HG03103 (cell line): Measurements from ENCODE around the gene UBA52.
A peak's percentile ranks its signal among the peaks of the same experiment; 100 is the strongest.

Experiments
- ATAC-seq: cut with Tn5 transposase; IDR thresholded peaks from one replicate; pipeline ENCODE4 v1.9.1; 2021; ENCODE audit warnings: low read depth; ENCODE audit not compliant: unreplicated experiment

UBA52 gene

DNA sequence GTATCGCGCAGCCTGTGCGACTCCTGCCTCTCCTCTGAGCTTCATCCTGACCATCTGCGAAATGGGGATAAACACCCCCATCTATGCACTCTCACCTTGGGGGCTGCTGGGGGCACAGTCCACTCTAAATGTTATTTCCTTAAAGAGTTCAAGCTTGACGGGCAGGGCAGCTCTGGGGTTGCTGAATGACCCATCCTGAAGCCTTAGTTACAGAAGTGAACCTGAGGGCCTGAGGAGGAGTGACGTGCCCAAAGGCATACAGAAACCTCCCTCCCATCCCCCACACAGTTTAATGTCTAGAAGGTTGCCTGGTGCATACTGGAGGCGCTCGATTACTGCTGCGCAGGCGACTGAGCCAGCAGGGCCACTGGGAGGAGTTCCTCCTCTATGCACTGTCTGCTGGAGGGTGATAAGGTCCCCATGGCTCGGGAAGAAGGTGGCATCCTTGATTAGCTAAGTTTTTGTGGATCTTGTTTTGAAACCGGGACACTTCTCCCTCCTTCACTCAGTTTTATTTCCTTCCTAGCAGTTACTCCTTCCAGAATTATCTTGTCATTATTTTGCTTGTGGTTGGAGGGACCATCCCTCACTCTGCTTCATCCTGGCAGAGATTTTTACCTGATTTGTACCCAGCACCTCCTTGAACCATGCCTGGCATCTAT is 27.7 kb upstream of the UBA52 start:
- ATAC-seq = peak; percentile 67

DNA sequence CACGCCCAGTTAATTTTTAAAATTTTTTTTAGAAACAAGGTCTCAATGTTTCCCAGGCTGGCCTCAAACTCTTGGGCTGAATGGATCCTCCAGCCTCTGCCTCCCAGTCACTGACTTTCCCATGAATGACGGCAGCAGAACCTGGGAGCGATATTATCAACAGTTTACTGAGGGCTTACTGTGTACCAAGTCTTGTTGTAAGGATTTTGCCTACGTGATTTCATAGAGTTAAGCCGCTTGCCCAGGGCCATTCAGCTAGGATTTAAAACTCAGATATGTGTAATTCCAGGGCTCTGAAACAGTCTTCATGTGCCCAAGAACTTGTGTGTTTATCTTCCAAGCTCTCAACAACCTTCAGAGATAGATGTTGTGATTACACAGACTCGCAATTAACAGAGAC is 20.0 kb upstream of the UBA52 start:
- no peak for ATAC-seq

DNA sequence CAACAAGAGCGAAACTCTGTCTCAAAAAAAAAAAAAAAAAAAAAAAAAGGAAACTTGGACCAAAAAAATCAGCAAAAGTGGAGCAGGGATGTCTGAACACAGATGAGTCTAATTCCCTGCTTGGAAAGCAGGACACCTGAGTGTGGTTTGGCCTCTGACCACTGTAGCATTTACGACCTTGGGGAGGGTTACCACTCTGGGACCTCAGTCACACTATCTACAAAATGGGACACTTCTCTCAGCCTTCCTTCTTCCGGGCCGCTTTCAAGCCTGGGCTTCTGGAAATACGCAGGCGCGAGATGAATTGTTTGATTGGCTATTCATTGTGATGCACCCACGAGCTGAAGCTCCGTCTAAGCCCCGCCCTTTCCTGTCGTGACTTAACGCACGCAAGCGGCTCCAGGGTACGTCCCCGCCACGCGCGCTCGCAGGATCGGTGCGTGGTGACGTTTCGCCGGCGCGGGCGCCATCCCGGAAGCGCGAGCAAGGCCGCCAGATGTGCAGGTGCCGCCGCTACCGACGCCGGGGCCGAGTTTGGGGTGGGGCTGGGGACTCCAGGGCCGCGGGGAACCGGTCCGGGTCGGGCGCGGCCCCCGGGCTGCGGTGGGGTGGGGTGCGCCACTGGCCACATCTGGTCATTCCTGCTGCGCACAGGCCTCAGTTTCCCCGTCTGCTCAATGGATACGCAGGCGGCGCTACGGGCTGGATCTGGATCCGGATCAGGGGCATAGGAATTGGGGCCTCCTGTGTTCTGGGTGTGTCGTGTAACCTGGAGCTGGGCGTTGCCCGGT is 14.1 kb upstream of the UBA52 start, which contains the start of gene KXD1:
TSS of gene KXD1 (plus strand) at position 460 of the 791 bp plus-strand sequence. CDS start 4,187 bp downstream, outside the sequence.
- no peak for ATAC-seq

DNA sequence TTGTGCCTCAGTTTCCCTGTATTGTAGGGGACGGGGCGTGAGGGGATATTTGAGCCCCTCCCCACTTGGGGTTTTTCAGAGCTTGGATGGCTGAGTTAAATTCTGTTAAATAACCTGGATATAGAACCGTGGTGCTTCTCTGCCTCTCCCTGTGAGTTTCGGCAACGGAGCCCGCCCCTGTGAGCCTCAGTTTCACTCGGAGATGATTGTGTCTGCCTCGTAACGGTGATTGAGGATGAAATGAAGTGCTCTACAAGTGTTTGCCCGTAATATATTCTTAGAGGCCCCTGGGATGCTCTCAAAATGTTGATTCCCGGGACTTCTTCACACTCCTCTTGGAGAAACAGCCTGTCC is 13.5 kb upstream of the UBA52 start:
- ATAC-seq = no peak

DNA sequence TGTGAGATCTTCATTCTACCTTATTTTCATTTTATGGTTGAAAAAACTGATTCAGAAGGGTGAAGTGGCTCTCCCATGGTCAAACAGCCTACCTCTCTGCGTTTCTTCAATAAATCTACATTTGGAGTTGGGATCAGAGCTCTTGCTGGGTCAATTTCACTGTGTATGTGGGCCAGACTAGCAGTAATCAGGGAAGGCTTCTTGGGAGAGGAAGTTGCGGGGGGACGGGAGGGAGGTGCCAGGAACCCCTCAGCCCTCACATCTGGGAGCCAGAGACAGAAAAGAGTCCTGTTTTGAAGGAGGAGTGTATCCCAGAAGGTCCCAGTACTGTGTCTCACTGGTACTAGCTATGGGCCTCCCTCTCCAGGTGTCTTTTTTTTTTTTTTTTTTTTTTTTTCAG is 13.1 kb upstream of the UBA52 start:
- ATAC-seq = no peak

DNA sequence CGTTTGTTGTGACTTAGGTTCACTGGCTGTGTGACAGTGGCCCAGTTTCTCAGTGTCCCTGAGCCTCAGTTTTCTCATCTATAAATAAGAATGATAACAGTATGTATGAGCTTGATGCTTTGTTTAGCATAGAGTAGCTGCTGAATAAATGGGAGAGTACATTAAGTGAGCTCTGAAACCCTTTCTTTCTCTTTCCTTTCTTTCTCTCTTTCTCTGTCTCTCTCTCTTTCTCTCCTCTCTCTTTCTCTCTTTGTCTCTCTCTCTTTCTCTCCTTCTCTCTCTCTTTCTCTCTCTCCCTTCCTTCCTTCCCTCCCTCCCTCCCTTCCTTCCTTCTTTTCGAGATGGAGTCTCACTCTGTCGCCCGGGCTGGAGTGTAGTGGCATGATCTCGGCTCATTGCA is 12.0 kb upstream of the UBA52 start:
- no peak for ATAC-seq

DNA sequence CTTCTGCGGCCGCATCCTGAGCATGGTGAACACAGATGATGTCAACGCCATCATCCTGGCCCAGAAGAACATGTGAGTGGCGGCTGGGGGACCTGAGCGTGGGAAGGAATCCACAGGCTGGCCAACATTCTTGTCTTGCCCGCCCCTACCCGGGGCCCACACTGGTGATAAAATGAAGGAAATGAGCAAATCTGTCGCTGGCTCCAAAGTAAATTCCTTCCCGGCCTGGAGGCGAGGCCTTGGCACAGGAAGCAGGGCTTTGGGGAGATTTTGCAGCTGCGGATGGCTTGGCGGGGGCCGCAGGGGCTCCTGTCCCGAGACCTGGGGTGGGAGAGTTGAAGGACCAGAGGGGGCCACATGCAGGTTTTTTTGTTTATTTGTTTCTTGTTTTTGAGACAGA is 9.6 kb upstream of the UBA52 start:
- ATAC-seq = no peak

DNA sequence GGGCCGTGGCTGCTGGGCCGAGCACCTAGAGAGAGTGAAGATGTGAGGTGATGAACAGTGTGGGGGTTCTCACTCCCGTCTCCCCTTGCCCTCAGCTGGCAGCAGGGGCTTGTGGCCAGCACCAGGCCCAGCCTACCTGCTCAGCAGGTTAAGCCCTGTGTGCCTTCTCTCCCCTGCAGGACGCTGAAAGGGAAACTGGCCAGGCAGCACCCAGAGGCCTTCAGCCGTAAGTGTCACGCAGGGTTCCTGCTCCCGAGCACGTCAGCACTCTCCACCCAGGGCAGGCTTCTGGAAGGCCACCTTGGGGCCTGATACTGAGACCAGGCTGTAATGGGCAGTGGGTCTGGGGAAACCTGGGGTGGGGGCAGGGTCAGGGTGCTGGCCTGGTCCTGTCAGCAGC is 4.7 kb upstream of the UBA52 start:
- no peak for ATAC-seq

DNA sequence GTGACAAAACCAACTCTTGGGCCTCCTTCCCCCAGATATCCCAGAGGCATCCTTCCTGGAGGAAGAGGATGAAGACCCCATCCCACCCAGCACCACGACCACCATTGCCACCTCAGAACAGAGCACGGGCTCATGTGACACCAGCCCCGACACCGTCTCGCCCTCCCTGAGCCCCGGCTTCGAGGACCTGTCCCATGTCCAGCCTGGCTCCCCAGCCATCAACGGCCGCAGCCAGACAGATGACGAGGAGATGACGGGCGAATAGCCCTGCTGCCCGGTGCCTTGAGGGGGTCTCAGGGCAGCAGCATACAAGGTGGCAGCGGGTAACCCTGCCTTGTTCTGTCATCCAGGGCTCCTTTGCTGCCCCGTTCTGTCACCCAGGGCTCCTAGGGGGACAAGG is 3.3 kb upstream of the UBA52 start:
- no peak for ATAC-seq

DNA sequence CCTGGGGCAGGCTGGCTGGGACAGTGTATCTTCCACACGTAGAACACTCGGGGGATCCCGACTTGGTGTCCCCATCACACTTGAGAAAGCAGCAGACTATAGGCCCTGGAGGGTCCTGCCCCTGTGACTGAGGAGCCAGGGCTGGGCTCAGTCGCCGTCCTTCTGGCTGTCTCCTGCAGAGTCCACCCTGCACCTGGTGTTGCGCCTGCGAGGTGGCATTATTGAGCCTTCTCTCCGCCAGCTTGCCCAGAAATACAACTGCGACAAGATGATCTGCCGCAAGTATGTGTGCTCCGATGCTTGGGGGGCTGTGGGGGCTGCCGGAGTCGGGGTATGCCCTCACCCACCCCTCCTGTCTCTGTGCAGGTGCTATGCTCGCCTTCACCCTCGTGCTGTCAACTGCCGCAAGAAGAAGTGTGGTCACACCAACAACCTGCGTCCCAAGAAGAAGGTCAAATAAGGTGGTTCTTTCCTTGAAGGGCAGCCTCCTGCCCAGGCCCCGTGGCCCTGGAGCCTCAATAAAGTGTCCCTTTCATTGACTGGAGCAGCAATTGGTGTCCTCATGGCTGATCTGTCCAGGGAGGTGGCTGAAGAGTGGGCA is 3.1 kb downstream of the UBA52 start:
- no peak for ATAC-seq

DNA sequence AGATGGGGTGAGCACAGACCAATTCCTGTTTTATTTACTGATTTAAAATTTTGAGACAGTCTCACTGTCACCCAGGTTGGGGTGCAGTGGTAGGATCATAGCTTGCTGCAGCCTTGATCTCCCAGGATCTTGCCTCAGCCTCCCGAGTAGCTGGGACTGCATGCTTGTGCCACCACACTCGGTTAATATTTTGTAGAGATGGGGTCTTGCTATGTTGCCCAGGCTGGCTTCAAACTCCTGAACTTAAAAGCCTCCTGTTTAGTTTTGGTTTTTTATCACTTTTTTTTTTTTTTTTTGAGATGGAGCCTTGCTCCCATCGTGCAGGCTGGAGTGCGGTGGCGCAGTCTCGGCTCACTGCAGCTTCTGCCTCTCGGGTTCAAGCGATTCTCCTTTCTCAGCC is 4.7 kb downstream of the UBA52 start:
- no peak for ATAC-seq

DNA sequence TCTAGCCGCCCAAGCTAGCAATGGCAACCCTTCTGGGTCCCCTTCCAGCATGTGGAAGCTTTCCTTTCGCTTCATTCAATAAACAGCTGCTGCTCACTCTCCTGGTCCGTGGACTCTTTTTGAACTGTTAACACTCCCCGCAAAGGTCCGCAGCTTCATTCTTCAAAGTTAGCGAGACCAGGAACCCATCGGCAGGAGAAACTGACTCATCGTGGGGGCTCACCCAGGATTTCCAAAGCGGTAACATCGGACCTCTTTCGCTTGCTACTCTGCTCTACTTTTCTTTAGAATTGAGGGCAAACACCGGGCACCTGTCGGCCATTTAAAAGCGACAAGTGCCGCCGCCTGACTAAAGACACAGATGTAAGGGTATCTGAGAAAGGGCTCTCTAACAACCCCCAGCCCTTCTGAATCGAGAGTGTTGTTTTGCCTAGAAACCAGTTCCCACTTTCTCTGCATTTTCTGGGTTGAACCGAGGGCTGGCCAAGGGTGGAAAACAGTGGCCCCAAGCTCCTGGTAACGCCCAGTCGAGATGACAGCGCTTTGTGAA is 5.8 kb downstream of the UBA52 start:
- no peak for ATAC-seq

DNA sequence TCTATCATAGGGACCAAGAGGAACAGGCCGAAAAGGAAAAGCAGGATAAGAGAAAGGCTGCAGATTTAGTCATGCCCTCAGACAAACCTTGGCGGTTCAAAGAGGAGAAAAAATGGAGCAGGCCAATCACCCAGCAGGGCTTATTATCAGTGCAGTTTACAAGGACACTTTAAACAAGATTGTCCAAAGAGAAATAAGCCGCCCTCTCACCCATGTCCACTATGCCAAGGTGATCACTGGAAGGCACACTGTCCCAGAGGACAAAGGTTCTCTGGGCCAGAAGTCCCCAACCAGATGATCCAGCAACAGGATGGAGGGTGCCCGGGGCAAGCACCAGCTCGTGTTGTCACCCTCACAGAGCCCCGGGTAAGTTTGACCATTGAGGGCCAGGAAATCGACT is 8.7 kb downstream of the UBA52 start:
- no peak for ATAC-seq

DNA sequence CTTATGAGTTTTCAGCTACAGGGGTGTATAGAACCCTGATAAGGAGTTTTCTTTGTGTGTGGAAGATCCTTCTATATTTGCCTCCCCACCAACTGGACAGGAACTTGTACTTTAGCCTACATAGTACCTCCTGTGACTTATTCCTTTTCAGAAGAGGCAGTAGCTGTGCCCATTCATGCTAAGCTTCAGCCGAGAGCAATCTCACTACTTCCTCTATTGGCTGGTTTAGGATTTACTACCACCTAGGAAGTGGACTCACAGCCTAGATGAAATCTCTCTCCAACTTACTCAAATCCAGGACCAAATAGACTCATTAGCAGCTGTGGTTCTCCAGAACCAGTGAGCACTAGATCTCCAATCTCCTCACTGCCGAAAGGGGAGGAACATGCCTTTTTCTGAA is 14.6 kb downstream of the UBA52 start:
- no peak for ATAC-seq

DNA sequence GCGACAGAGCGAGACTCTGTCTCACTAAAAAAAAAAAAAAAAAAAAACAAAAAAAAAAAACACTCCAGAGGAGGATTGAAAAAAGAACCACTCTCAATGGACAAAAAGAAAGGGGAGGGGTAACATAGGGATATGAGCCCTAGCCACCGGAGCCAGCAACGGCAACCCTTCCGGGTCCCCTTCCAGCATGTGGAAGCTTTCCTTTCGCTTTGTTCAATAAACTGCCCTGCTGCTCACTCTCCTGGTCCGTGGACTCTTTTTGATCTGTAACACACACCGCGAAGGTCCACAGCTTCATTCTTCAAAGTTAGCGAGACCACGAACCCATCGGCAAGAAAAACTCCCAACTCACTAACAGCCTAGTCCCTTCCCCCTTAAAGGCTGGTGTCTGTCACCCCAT is 15.9 kb downstream of the UBA52 start:
- no peak for ATAC-seq

DNA sequence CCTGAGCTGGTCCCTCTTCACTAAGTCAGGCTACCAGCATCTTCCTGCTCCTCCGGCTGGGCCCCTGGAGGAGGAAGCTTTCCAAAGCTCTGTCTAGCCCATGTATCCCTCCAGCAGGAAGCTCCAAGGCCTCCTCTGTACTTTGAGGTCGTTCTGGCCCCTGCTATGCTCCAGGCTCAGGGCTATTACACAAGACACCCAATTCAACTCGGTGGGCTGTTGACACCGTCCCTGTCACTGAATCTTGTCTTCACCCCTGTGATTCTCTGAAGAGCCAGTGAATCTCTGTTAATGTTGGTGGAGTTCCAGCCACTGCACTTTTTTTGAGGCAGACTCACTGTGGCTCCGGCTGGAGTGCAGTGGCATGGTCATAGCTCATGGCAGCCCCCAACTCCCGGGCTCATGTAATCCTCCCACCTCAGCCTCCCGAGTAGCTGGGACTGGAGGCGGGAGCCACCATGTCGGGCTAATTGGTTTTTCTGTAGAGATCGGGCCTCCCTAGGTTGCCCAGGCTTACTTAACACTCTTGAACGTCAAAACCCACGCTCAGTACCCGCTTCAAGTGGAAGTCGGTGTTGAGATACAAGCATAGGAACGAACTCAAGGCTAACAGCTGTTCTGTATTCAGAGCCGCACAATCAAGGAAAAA is 16.4 kb downstream of the UBA52 start:
- ATAC-seq = no peak

DNA sequence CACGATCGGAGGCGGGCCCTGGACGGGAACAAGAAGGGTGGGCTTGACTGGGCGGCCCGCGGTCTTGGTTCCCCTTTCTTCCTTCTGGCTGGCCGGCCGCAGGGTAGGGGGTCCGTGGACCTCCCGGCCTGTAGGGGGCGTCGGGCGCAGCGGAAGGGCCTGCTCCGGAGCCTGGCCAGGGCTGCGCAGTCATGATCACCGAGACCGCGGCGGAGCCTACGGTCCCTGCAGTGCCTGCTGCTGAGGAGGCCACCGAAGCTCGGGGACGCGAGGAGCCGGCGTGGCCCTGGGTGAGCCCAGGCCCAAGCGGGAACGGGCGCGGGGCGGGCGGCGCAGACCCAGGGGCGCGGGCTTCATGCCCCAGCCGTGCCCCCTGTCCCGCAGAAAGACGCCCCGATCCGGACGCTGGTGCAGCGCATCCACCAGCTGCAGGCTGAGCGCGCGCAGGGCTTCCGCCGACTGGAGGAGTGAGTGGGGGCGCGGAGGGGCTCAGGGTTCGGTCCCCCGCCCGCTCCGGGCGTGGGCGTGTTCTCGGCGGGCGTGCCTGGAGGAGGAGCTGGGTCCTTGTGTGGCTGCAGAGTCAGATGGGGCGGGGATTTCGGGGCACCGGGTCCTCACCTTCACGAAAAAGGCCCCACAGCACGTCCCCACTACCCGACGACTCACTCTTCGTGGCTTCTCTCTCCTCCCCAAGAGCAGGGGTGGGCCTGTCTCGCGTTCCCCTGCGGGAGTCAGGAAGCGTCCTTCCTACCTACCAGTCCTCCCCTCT is 17.1 kb downstream of the UBA52 start, which contains the start of gene REX1BD:
TSS of gene REX1BD (plus strand) at position 188 of the 769 bp plus-strand sequence. CDS start at position 192, 4 bp downstream.
- peak; percentile 69 for ATAC-seq

DNA sequence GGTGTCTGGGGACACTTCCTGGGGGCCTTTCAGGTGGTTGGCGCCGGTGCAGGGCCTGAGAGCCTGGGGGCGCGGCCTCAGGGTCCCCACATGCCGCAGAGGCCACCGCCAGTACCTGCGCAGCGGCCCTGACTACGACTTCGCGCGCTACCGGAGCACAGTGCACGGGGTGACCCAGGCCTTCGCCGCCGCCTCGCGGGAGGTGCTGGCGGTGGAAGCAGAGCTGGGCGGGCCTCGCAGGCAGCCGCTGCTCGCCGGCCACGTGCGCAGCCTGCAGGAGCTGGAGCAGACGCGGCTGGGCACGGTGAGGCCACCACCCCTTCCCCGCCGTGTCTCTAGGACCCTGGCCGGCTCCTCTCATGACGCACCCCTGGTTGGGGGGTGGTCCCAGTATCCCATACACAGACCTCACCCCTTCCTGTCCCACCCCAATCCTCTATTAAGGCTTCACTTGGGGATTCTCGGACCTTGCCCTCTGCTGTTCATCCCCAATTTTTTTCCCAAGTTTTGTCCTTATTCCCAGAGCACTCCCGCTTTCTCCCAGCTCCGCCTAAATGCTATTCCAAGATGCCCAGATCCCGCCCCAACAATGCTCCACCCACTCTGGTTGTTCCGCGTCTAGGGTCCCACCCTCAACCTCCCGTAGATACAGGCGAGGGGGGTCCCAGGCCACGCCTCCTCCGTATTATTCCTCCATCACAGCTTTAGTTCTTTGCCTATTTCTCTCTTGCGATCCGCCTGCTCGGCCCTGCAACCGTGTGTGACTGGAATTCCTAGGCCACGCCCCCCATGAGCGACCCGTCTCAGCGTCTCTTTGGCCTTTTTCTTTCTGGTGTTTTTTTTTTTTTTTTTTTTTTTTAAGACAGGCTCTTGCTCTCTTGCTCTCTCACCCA is 18.0 kb downstream of the UBA52 start:
- ATAC-seq = peak; percentile 21
